ENCODE measurements around the gene ELOVL3.

DNA sequence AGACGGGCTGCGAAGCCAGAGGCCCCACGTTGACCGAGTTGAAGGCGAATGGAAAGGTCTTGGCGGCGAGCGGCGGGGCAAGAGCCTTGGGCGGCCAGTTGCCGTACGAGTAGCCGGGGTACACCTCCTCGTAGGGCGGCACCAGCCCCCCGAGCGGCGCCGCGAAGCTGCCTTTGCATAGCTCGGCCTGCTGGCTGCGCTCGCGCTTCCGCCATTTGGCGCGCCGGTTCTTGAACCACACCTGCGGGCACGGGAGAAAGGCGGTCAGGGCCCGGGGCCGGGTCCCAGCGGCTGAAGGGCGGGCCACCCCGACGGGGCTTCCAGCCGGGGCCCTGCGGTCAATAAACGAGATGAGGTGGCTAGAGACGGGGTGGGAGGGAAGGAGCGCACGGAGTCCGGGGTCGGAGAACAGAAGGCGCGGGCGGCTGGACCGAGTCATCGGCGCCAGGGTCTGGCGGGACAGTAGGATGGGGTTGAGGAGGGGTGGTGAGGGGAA lies 4.8 kb downstream of the ELOVL3 start:
- TF ChIP-seq, protein P1, sequence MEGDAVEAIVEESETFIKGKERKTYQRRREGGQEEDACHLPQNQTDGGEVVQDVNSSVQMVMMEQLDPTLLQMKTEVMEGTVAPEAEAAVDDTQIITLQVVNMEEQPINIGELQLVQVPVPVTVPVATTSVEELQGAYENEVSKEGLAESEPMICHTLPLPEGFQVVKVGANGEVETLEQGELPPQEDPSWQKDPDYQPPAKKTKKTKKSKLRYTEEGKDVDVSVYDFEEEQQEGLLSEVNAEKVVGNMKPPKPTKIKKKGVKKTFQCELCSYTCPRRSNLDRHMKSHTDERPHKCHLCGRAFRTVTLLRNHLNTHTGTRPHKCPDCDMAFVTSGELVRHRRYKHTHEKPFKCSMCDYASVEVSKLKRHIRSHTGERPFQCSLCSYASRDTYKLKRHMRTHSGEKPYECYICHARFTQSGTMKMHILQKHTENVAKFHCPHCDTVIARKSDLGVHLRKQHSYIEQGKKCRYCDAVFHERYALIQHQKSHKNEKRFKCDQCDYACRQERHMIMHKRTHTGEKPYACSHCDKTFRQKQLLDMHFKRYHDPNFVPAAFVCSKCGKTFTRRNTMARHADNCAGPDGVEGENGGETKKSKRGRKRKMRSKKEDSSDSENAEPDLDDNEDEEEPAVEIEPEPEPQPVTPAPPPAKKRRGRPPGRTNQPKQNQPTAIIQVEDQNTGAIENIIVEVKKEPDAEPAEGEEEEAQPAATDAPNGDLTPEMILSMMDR (optimal IDR thresholded peaks at IDR 0.05 in 1 of 3, IDR thresholded peaks at IDR 0.05 in 1 of 3, conservative IDR thresholded peaks at IDR 0.05 in 1 of 3; ENCODE audit: extremely low read depth in 1 of 3, insufficient read depth in 2 of 3, low read length in 3 of 3), result peak in 2 of 3 experiments; percentile 48 to 64
- TF ChIP-seq EZH2 (IDR thresholded peaks at IDR 0.05; ENCODE audit: low read length), result peak; percentile 66

Data from keratinocyte (primary cell).